Loucy (cell line): ENCODE measurements around the gene POC1A.

Experiments
- CTCF ChIP-seq: fragments of 200-600 bp; sonication (generic); conservative IDR thresholded peaks from 2 replicates; pipeline ENCODE4 v1.5.1; 2014; ENCODE audit warnings: mild to moderate bottlenecking, antibody characterized with exemption, low read length
- EZH2phosphoT487 ChIP-seq: fragments of 200-600 bp; IDR thresholded peaks from 2 replicates; pipeline ENCODE4 v1.6.1; 2018; ENCODE audit warnings: antibody characterized with exemption, mild to moderate bottlenecking, moderate library complexity, borderline replicate concordance

GRCh38 chr3:52130966-52131622 lies 23.1 kb downstream of the POC1A start:
- no peak for TF ChIP-seq EZH2phosphoT487
- no peak for TF ChIP-seq CTCF
